ENCODE measurements around the gene RPTOR.

RPTOR gene

DNA sequence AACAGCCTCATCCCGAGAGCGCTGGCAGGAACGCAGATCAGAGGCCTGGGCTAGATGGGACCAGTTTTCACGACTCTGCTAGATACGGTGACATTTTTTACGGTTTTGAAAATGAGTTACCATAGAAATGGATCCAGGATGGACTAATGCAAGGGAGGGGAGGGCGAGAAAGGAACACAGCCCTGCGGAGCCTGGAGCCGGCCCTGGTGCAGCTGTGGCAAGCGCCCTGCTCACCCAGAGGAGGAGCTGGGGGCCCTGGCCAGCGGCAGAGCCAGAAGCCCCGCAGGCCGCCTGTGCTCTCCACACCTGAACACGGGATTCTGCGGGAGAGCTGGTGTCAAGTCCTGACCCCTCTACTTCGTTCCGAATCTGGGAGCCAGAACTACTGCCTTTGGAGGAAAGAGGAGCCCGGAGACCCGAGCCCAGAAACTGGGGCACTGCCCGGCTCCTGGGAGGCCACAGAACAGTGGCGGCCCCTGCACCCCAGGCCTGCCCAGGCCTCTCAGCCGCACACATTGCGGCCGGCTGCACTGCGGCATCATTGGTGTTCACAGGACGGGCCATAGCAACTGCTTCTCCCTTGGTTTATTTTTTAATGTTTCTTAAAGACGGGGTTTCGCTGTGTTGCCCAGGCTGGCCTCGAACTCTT lies 358.4 kb downstream of the RPTOR start:
- TF ChIP-seq, protein P1, sequence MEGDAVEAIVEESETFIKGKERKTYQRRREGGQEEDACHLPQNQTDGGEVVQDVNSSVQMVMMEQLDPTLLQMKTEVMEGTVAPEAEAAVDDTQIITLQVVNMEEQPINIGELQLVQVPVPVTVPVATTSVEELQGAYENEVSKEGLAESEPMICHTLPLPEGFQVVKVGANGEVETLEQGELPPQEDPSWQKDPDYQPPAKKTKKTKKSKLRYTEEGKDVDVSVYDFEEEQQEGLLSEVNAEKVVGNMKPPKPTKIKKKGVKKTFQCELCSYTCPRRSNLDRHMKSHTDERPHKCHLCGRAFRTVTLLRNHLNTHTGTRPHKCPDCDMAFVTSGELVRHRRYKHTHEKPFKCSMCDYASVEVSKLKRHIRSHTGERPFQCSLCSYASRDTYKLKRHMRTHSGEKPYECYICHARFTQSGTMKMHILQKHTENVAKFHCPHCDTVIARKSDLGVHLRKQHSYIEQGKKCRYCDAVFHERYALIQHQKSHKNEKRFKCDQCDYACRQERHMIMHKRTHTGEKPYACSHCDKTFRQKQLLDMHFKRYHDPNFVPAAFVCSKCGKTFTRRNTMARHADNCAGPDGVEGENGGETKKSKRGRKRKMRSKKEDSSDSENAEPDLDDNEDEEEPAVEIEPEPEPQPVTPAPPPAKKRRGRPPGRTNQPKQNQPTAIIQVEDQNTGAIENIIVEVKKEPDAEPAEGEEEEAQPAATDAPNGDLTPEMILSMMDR (IDR thresholded peaks at IDR 0.05; ENCODE audit: control extremely low read depth, extremely low read depth, low read depth, missing control alignments) = no peak
- no peak for DNase-seq (ENCODE audit: extremely low spot score)
- ChIA-PET POLR2A (no interaction called here), CTCF (interaction anchor here (1.0 kb wide), 1 partner anchor 16 kb away, joined by 3 read pairs; no protein-coding TSS in a partner anchor)

DNA sequence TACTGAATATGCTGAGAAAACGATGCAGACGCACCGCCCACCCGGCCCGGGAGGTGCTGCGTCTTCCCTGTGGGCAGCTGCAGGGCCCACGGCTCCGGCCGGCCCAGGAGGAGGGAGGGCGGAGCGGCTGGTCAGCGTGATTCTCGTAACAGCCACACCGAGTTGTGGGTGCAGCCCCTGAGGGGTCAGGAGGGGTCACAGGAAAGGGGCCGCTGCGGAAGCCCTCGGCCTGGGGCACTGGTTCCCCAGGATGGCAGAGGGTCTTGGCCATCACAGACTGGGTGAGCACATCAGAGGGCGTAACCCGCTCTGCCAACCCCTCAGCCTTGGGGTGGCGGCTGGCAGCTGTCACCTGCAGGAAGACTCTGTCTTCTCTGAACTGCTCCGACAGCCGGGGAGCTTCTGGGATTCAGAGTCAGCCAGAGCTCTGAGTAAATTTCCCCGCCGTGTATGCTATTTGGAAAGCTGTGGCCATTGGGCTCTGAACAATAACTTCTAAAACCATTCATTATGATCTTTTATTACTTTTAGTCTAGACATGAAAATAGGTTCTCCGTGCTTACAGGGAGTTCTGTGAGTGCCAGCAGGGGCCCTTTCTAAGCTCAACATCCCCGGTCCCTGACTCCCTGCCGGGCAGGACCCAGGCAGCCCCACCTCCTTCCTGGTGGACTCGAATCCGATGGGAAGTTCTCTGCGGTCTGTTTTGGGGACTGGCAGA lies 359.6 kb downstream of the RPTOR start:
- CTCF ChIA-PET = no interaction called here
- POLR2A ChIA-PET = no interaction called here
- DNase-seq (ENCODE audit: extremely low spot score) = no peak
- TF ChIP-seq, protein P1 (IDR thresholded peaks at IDR 0.05; ENCODE audit: control extremely low read depth, extremely low read depth, low read depth, missing control alignments) = no peak

DNA sequence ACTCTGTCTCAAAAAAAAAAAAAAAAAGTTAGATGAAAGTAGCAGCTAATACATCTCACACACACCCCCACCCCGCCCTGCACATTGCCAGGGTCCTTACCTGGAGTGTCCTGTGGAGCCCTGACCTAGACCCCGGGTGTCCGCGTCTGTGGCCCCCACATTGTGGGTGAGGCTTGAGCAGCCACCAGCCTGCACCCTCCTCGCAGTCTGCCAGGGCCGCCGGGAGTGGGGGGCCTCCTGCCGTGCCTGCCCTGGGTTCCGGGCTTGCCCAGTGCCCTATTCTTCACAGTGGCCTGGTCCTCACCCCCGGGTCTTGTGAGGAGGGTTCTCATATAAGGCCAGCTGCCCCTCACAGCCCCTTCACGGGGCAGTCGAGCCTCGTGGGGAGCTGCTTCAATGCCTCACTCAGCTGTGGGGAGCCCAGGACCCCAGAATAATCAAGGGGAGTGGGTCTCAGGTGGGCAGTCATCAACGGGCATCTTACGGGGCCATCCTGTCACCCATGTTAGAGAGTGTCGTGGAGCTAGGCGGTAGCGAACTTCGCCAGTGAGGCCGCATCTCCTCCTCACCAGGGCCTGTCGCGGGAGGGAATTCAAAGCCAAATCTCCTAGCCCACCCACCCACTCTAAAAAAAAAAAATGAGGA lies 361.1 kb downstream of the RPTOR start:
- ChIA-PET CTCF (interaction anchor here (0.9 kb wide), 1 partner anchor 25 kb away, joined by 3 read pairs; no protein-coding TSS in a partner anchor), POLR2A (interaction anchor here (0.6 kb wide), 1 partner anchor 99 kb away, joined by 3 read pairs; no protein-coding TSS in a partner anchor)
- no peak for DNase-seq (ENCODE audit: extremely low spot score)
- TF ChIP-seq, protein P1 (IDR thresholded peaks at IDR 0.05; ENCODE audit: control extremely low read depth, extremely low read depth, low read depth, missing control alignments) = no peak

DNA sequence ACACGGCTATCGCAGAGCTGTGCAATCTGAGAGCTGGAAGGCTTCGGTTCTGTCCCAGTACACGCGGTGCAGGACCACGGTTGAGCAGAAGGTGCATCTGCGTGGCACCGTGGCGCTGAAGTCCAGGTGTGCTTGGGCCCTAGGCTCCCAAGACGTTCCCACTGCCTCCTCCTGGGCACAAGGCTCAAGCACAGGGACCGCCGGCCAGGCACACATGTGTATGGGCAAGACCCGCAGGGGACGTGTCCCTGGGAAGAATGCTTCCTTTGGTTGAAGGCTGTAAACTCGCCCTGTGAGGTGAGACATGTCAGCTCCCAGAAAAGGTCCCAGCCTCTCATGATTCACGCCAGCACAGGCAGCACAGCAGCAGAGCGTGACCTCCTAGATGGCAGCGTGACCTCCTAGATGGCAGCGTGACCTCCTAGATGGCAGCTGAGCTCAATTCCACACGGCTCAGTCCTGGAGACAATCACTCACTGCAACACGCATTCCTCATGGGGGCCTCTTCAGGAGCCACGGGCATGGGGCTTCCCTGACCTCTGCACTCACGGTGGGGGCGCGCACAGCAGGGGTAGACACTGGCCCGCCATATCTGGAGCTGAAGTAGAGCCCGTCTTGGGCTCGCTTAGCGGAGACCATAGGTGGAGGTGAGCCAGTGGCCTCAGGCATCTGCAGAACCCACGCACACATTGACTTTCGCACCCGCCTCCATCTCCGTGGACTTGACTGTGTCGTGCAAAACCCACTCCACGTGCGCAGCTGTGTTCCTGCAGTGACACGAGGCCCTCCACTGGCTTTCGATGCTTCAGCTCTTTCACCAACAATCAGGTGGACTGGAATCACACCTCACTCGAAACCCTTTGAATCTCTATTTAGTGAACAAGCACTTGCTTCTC lies 362.0 kb downstream of the RPTOR start:
- no peak for DNase-seq (ENCODE audit: extremely low spot score)
- POLR2A ChIA-PET = no interaction called here
- CTCF ChIA-PET = interaction anchor here (0.9 kb wide), 1 partner anchor 26 kb away, joined by 3 read pairs; no protein-coding TSS in a partner anchor
- TF ChIP-seq, protein P1 (IDR thresholded peaks at IDR 0.05; ENCODE audit: control extremely low read depth, extremely low read depth, low read depth, missing control alignments) = no peak

DNA sequence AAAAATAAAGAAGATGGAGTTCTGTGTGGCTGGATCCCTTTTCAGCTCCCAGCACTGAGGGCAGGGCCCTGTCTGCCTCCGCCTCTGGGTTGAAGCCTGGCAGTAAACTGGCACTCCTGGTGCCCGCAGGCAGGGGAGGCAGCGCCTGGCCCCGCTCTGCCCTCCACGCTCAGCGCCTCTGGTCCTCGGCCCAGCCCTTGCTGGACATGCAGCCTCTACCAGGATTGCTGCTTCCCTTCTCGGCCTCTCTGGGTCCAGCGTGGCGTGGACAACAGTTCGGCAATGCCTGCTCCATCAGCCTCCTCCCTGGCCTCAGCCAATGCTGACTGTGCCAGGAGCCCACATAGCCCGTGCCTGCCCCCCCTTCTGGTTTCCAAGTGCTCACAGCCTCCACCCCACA lies 362.6 kb downstream of the RPTOR start:
- DNase-seq (ENCODE audit: extremely low spot score) = no peak
- ChIA-PET POLR2A (no interaction called here), CTCF (no interaction called here)

More for the DNA sequence above, 362.6 kb downstream of the RPTOR start:
- TF ChIP-seq, protein P1 (IDR thresholded peaks at IDR 0.05; ENCODE audit: control extremely low read depth, extremely low read depth, low read depth, missing control alignments) = no peak

All from GM10248 (cell line).